ENCODE data around the gene KIAA1549. TPM values are rescaled to one million over a fixed set of nuclear protein-coding genes. Genes with fewer than 3 reads are reported as not detected.

The KIAA1549 gene
- total and polyA plus RNA-seq, 12 donors: 0.49 to 2.1 (median 1.6) TPM

GRCh38 chr7:138865843-138866242 is 115.3 kb downstream of the KIAA1549 start:
- 81 to 86% methylated on average over 4 of the region's 4 CpGs for WGBS, 2 donors

DNA sequence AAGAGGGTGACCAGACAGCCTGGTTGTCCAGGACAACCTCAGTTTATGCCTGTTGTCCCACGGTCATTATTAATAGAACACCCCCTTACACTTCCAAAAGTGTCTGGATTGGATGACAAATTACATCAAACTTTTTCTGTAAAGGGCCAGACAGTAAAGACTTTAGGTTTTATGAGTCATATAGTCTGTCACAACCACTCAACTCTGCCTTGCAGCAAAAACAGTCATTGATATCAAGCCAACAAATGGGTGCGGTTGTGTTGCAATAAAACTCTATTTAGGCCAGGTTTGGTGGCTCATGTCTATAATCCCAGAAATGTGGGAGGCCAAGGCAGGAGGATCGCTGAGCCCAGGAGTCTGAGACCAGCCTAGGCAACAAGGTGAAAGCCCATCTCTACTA is 116.5 kb downstream of the KIAA1549 start:
- Histone ChIP-seq H3K4me1 (no peaks in the 10 kb centered on the region), H3K4me3 (no peak overlapping the region), H3K9me3 (no peaks in the 10 kb centered on the region), H3K27me3 (no peaks in the 10 kb centered on the region), H3K27ac (no peak overlapping the region), H3K36me3 (peaks cover 0 to 37% (median 0%) of the 10 kb centered on the region in 9 donors)
- TF ChIP-seq, protein P1, sequence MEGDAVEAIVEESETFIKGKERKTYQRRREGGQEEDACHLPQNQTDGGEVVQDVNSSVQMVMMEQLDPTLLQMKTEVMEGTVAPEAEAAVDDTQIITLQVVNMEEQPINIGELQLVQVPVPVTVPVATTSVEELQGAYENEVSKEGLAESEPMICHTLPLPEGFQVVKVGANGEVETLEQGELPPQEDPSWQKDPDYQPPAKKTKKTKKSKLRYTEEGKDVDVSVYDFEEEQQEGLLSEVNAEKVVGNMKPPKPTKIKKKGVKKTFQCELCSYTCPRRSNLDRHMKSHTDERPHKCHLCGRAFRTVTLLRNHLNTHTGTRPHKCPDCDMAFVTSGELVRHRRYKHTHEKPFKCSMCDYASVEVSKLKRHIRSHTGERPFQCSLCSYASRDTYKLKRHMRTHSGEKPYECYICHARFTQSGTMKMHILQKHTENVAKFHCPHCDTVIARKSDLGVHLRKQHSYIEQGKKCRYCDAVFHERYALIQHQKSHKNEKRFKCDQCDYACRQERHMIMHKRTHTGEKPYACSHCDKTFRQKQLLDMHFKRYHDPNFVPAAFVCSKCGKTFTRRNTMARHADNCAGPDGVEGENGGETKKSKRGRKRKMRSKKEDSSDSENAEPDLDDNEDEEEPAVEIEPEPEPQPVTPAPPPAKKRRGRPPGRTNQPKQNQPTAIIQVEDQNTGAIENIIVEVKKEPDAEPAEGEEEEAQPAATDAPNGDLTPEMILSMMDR (IDR thresholded peaks at IDR 0.05): no peak
- intact Hi-C loops (cut with DNase I): no loop called here
- DNase-seq: no peak
- WGBS, 2 donors: 93 to 95% methylated on average over 3 of the region's 3 CpGs
- no peak for ATAC-seq

More at GRCh38 chr7:138865843-138866242, 115.3 kb downstream of the KIAA1549 start:
- Histone ChIP-seq H3K27me3 (no peaks in the 10 kb centered on the region), H3K4me3 (no peak overlapping the region), H3K36me3 (peaks cover 0 to 38% (median 0%) of the 10 kb centered on the region in 9 donors), H3K4me1 (no peaks in the 10 kb centered on the region), H3K27ac (no peak overlapping the region), H3K9me3 (no peaks in the 10 kb centered on the region)
- DNase-seq (no peak), ATAC-seq (no peak)
- TF ChIP-seq, protein P1 (IDR thresholded peaks at IDR 0.05): peak in 1 of 9 donors; percentile 40
- intact Hi-C loops (cut with DNase I): no loop called here

GRCh38 chr7:138863931-138864330 is 117.3 kb downstream of the KIAA1549 start:
- no peaks in the 10 kb centered on the region for H3K9me3 ChIP-seq
- H3K4me1 ChIP-seq: no peaks in the 10 kb centered on the region
- no peak for ATAC-seq
- no peak overlapping the region for H3K4me3 ChIP-seq
- WGBS, 2 donors: 95% methylated on average over 9 of the region's 9 CpGs
- no peak for DNase-seq
- TF ChIP-seq, protein P1 (IDR thresholded peaks at IDR 0.05): no peak
- no peak overlapping the region for H3K27ac ChIP-seq
- H3K36me3 ChIP-seq: peaks cover 0 to 31% (median 0%) of the 10 kb centered on the region in 9 donors
- H3K27me3 ChIP-seq: no peaks in the 10 kb centered on the region
- intact Hi-C loops (cut with DNase I): no loop called here

DNA sequence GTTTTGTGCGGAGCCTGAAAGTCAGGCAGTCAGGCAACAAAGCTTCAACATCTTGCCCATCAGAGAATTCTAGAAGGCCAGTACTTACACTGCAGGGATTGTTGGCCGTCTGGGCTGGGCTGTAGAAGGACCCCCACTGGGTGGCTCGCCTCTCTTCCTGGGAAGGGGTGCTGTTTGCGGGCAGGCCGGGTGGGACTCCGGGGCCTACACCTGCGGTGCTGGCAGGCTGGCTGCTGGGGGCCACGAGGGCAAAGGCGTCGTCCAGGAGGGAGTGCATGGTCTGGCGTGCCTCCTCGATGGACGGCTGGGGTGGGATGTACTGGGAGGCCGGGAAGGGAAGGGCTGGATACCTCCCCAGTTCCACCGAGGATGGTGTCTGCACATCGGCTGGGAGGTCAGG is 120.1 kb downstream of the KIAA1549 start:
- intact Hi-C loops (cut with DNase I): no loop called here
- H3K4me3 ChIP-seq: no peak overlapping the region
- ATAC-seq (no peak), DNase-seq (no peak)
- 93 to 94% methylated on average over 16 of the region's 16 CpGs for WGBS, 2 donors
- H3K4me1 ChIP-seq: no peaks in the 10 kb centered on the region
- TF ChIP-seq, protein P1 (IDR thresholded peaks at IDR 0.05): no peak
- peaks cover 0 to 24% (median 0%) of the 10 kb centered on the region in 11 donors for H3K9me3 ChIP-seq
- no peak overlapping the region for H3K27ac ChIP-seq
- no peaks in the 10 kb centered on the region for H3K27me3 ChIP-seq
- peaks cover 0 to 16% (median 0%) of the 10 kb centered on the region in 9 donors for H3K36me3 ChIP-seq
